ENCODE results near the gene TLE6.
"Not testable (repeated sequence)": the region's sequence is repeated elsewhere in the genome, so short reads cannot be mapped to it uniquely, and the experiment has no call there.

Gene TLE6

DNA sequence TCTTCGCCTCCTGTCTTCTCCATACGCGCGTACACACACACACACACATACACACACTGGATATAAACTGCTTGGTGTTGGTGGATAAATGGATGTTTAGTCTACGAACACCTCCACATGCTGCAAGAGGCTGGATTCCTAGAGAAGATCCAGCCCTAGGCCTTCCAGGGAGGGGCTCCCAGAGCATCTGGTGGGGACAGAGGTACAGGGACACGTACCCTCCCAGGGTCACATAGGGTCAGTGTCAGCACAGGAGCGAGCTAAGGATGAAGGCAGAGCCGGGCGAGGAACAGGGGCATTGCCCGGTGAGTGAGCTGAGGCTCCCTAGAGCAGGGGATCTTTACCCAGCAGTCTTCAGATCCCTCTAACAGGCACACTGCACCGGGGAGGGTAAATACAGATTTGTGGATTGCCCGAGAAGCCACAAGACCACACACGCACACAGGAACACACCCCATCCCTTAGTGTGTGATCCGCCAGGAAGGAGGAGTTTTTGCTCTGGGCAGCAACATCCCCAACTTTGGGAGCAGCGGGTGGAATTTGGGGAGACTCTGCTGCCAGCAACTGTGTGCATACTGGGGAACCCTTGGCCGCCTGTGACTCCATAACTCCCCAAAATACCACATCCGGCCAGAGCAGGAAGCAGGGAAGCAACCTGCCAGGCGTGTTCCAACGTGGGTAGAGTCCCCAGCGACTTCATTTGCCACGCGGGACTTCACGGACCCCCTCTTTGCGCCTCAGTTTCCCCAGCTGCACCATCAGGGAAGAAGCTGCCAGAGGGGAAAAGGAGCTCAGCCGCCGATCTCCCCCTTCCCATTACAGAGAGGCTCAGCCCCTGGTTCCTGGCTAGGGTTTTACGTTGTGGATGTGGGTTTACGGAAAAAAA, 57.5 kb downstream of the TLE6 start:
- peak overlapping the region; percentile 59 for H3K4me3 ChIP-seq (replicated peaks; ENCODE audit: insufficient read depth, low read length)
- TF ChIP-seq, protein P1, sequence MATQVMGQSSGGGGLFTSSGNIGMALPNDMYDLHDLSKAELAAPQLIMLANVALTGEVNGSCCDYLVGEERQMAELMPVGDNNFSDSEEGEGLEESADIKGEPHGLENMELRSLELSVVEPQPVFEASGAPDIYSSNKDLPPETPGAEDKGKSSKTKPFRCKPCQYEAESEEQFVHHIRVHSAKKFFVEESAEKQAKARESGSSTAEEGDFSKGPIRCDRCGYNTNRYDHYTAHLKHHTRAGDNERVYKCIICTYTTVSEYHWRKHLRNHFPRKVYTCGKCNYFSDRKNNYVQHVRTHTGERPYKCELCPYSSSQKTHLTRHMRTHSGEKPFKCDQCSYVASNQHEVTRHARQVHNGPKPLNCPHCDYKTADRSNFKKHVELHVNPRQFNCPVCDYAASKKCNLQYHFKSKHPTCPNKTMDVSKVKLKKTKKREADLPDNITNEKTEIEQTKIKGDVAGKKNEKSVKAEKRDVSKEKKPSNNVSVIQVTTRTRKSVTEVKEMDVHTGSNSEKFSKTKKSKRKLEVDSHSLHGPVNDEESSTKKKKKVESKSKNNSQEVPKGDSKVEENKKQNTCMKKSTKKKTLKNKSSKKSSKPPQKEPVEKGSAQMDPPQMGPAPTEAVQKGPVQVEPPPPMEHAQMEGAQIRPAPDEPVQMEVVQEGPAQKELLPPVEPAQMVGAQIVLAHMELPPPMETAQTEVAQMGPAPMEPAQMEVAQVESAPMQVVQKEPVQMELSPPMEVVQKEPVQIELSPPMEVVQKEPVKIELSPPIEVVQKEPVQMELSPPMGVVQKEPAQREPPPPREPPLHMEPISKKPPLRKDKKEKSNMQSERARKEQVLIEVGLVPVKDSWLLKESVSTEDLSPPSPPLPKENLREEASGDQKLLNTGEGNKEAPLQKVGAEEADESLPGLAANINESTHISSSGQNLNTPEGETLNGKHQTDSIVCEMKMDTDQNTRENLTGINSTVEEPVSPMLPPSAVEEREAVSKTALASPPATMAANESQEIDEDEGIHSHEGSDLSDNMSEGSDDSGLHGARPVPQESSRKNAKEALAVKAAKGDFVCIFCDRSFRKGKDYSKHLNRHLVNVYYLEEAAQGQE (IDR thresholded peaks at IDR 0.05; ENCODE audit: insufficient replicate concordance, low read depth): no peak
- TF ChIP-seq, protein P2, sequence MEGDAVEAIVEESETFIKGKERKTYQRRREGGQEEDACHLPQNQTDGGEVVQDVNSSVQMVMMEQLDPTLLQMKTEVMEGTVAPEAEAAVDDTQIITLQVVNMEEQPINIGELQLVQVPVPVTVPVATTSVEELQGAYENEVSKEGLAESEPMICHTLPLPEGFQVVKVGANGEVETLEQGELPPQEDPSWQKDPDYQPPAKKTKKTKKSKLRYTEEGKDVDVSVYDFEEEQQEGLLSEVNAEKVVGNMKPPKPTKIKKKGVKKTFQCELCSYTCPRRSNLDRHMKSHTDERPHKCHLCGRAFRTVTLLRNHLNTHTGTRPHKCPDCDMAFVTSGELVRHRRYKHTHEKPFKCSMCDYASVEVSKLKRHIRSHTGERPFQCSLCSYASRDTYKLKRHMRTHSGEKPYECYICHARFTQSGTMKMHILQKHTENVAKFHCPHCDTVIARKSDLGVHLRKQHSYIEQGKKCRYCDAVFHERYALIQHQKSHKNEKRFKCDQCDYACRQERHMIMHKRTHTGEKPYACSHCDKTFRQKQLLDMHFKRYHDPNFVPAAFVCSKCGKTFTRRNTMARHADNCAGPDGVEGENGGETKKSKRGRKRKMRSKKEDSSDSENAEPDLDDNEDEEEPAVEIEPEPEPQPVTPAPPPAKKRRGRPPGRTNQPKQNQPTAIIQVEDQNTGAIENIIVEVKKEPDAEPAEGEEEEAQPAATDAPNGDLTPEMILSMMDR (IDR thresholded peaks at IDR 0.05; ENCODE audit: insufficient read depth, low read length): no peak
- TF ChIP-seq GABPA (IDR thresholded peaks at IDR 0.05; ENCODE audit: low read depth) (peak; percentile 76), SPI1 (IDR thresholded peaks at IDR 0.05; ENCODE audit: borderline replicate concordance, low read depth) (0 out of 2 replicates have a peak, but pooled peaks have one; percentile 4), POLR2AphosphoS5 (IDR thresholded peaks at IDR 0.05; ENCODE audit: low read depth) (no peak; the same call in 1 of the 2 replicates)
- peak in 1 of 2 experiments; percentile 68 for DNase-seq (ENCODE audit: low read depth in 1 of 2, low spot score in 1 of 2)
- H3K27me3 ChIP-seq (ENCODE audit: insufficient read depth, poor library complexity, severe bottlenecking): peaks cover 11% of the 10 kb centered on the region
- peak overlapping the region; percentile 76 for H3K27ac ChIP-seq (replicated peaks)

DNA sequence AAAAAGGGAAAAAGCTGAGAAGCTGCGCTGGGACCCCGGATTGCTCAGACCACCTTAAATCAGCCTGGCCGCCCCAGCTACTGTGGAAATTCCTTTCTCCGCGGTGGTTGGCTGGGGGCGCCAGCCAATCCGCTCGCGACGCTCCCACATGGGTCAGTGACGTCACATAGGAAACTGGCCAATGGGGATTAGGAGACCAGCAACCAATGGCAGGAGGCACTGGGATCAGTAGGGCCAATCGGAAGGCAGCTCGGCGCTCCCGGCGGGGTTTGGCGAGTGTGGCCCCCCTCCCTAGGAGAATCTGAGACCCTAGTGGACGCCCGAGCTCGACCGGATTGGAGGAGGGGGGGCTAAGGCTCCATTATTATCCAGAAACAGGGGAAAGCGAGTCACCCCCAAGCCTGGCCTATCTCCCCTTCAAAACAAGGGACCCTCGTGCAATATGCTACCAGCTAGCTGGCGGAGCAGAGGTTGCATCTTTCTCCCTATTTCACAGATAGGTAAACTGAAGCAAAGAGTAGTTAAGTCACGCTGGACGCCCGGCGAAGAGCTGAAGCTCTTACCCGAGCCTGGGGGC, 58.3 kb downstream of the TLE6 start:
- peaks cover 7% of the 10 kb centered on the region for H3K27me3 ChIP-seq (ENCODE audit: insufficient read depth, poor library complexity, severe bottlenecking)
- peak; percentile 97 for DNase-seq (ENCODE audit: low read depth in 1 of 2, low spot score in 1 of 2)
- peak overlapping the region; percentile 59 for H3K4me3 ChIP-seq (replicated peaks; ENCODE audit: insufficient read depth, low read length)
- TF ChIP-seq, protein P1 (IDR thresholded peaks at IDR 0.05; ENCODE audit: insufficient replicate concordance, low read depth): no peak
- TF ChIP-seq POLR2AphosphoS5 (IDR thresholded peaks at IDR 0.05; ENCODE audit: low read depth): no peak; the same call in 1 of the 2 replicates
- TF ChIP-seq GABPA (IDR thresholded peaks at IDR 0.05; ENCODE audit: low read depth): no peak
- TF ChIP-seq, protein P2 (IDR thresholded peaks at IDR 0.05; ENCODE audit: insufficient read depth, low read length): no peak
- no peak for TF ChIP-seq SPI1 (IDR thresholded peaks at IDR 0.05; ENCODE audit: borderline replicate concordance, low read depth)
- H3K27ac ChIP-seq (replicated peaks): peak overlapping the region; percentile 76

DNA sequence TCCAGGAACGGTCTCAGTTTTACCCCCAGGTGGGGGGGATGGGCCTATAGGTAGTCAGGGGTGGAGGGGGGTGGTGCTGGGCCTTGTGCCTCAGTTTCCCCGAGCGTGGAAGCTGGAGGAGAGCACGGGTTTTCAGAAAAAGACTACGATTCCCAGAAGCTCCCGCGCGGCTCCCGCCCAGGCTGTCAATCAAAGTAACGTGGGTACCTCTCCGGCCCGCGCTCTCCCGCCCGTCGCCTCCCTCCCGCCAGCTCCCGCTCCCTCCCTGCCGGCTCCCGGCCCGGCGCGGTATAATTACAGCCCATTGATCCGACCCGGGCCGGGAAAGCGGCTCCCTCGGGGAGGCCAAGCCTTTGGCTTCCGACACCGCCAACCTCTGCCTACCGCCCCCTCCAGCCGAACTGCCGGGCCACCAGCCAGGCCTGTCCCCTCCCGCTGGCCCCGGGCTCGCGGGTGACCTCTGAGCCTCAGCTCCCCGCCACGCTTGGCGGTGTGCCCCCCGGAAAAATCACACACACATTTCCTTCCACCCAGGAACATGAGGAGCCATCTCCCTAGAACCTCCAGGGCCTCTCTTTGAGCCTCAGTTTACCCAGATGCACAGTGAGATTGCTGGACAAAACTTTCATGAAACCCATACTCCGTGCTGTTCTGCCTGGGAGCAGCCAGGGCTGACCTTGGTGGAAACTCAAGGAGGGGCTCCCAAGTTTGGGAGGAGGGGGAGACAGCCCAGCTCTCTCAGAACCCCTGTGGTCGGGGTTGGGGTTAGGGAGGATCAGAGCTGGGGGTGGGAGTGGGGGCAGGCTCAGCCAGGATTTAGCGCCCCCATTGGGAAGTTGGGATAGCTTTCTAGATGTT, 59.0 kb downstream of the TLE6 start:
- peak; percentile 73 to 86 for DNase-seq (ENCODE audit: low read depth in 1 of 2, low spot score in 1 of 2)
- Histone ChIP-seq H3K4me3 (replicated peaks; ENCODE audit: insufficient read depth, low read length) (peak overlapping the region; percentile 59), H3K27me3 (ENCODE audit: insufficient read depth, poor library complexity, severe bottlenecking) (peaks cover 5% of the 10 kb centered on the region), H3K27ac (replicated peaks) (peak overlapping the region; percentile 76)
- TF ChIP-seq, protein P1 (IDR thresholded peaks at IDR 0.05; ENCODE audit: insufficient replicate concordance, low read depth): no peak
- TF ChIP-seq, protein P2 (IDR thresholded peaks at IDR 0.05; ENCODE audit: insufficient read depth, low read length): no peak
- TF ChIP-seq POLR2AphosphoS5 (IDR thresholded peaks at IDR 0.05; ENCODE audit: low read depth): no peak
- no peak for TF ChIP-seq SPI1 (IDR thresholded peaks at IDR 0.05; ENCODE audit: borderline replicate concordance, low read depth)
- TF ChIP-seq GABPA (IDR thresholded peaks at IDR 0.05; ENCODE audit: low read depth): no peak

DNA sequence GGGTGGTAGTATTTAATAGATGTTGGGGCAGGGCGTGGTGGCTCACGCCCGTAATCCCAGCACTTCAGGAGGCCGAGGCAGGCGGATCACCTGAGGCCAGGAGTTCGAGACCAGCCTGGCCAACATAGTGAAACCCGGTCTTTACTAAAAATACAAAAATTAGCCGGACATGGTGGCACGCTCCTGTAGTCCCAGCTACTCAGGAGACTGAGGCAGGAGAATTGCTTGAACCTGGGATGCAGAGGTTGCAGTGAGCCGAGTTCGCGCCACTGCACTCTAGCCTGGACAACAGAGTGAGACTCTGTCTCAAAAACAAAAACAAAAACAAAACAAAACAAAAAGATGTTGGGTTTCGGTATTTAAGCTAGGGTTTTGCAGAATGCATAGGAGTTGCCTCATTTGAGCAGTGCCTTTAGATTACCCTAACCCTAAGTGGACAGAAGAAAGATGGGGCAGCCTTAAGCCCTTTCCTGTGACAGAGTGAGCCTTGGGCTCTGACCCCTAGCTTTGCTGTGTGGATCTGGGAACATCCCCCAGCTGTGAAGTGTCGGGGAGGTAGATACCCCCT, 59.7 kb downstream of the TLE6 start:
- not testable (repeated sequence) for DNase-seq (ENCODE audit: low read depth in 1 of 2, low spot score in 1 of 2); H3K27ac ChIP-seq (replicated peaks); H3K4me3 ChIP-seq (replicated peaks; ENCODE audit: insufficient read depth, low read length); H3K27me3 ChIP-seq (ENCODE audit: insufficient read depth, poor library complexity, severe bottlenecking)
